ENCODE data around the gene CARMIL1.

DNA sequence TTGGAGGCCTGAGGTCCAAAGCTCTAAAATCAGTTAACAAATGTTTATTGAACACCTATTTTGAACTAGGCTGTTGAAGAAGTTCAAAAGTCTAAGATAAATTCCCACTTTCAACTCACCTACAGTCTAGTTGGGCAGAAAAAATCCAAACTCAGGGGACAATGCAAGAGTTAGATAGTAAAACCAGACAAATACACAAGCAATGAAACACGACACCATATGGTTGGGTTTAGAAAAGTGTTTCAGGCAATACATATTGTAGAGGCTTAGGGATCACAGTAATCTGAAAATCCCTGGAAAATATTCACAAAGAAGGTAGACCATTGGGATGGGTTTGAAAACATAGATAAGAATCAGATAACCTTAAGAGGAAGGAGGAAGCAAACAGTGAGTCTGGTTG, 1.3 kb upstream of the CARMIL1 start:
- TF ChIP-seq POLR2A (IDR thresholded peaks at IDR 0.05) (no peak), POLR2AphosphoS5 (IDR thresholded peaks at IDR 0.05) (no peak)
- TF ChIP-seq, protein P1, sequence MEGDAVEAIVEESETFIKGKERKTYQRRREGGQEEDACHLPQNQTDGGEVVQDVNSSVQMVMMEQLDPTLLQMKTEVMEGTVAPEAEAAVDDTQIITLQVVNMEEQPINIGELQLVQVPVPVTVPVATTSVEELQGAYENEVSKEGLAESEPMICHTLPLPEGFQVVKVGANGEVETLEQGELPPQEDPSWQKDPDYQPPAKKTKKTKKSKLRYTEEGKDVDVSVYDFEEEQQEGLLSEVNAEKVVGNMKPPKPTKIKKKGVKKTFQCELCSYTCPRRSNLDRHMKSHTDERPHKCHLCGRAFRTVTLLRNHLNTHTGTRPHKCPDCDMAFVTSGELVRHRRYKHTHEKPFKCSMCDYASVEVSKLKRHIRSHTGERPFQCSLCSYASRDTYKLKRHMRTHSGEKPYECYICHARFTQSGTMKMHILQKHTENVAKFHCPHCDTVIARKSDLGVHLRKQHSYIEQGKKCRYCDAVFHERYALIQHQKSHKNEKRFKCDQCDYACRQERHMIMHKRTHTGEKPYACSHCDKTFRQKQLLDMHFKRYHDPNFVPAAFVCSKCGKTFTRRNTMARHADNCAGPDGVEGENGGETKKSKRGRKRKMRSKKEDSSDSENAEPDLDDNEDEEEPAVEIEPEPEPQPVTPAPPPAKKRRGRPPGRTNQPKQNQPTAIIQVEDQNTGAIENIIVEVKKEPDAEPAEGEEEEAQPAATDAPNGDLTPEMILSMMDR (IDR thresholded peaks at IDR 0.05), result no peak

Data from suprapubic skin (tissue), 4 donors.